ENCODE data around the gene ZDHHC14. TPM values are rescaled to one million over a fixed set of nuclear protein-coding genes. Genes with fewer than 3 reads are reported as not detected.
A peak's percentile ranks its signal among the peaks of the same experiment; 100 is the strongest.

Gene ZDHHC14
- total RNA-seq, 1 donor from 2014 or later = 26.1 TPM

GRCh38 chr6:157721426-157721825, 340.4 kb downstream of the ZDHHC14 start:
- no peaks in the 10 kb centered on the region for H3K9me3 Mint-ChIP-seq (ENCODE audit: unreplicated experiment)
- H3K27me3 Mint-ChIP-seq (ENCODE audit: unreplicated experiment) = peaks cover 3% of the 10 kb centered on the region
- peak overlapping the region; percentile 13 for H3K4me3 Mint-ChIP-seq (ENCODE audit: unreplicated experiment)
- DNase-seq (ENCODE audit: low spot score) = no peak
- peaks cover 11% of the 10 kb centered on the region for H3K36me3 Mint-ChIP-seq (ENCODE audit: low read depth, unreplicated experiment)
- TF ChIP-seq CTCF (IDR thresholded peaks at IDR 0.05; ENCODE audit: unreplicated experiment) = no peak
- no peak overlapping the region for H3K27ac Mint-ChIP-seq (ENCODE audit: unreplicated experiment)
- no peaks in the 10 kb centered on the region for H3K4me1 Mint-ChIP-seq (ENCODE audit: unreplicated experiment)

- no peak for TF ChIP-seq CTCF (IDR thresholded peaks at IDR 0.05; ENCODE audit: unreplicated experiment)
- peaks cover 11% of the 10 kb centered on the region for H3K36me3 Mint-ChIP-seq (ENCODE audit: low read depth, unreplicated experiment)
- no peak overlapping the region for H3K27ac Mint-ChIP-seq (ENCODE audit: unreplicated experiment)
- peaks cover 3% of the 10 kb centered on the region for H3K27me3 Mint-ChIP-seq (ENCODE audit: unreplicated experiment)
- peak overlapping the region; percentile 13 for H3K4me3 Mint-ChIP-seq (ENCODE audit: unreplicated experiment)
- DNase-seq (ENCODE audit: low spot score) = no peak
- H3K9me3 Mint-ChIP-seq (ENCODE audit: unreplicated experiment) = no peaks in the 10 kb centered on the region
- H3K4me1 Mint-ChIP-seq (ENCODE audit: unreplicated experiment) = peaks cover 1% of the 10 kb centered on the region
These were observed 340.8 kb downstream of the ZDHHC14 start for GRCh38 chr6:157721830-157722229.

GRCh38 chr6:157723376-157723775, 342.4 kb downstream of the ZDHHC14 start:
- Mint-ChIP-seq H3K27me3 (ENCODE audit: unreplicated experiment) (peaks cover 5% of the 10 kb centered on the region), H3K4me1 (ENCODE audit: unreplicated experiment) (peaks cover 3% of the 10 kb centered on the region), H3K36me3 (ENCODE audit: low read depth, unreplicated experiment) (peaks cover 11% of the 10 kb centered on the region), H3K9me3 (ENCODE audit: unreplicated experiment) (no peaks in the 10 kb centered on the region), H3K4me3 (ENCODE audit: unreplicated experiment) (no peak overlapping the region), H3K27ac (ENCODE audit: unreplicated experiment) (no peak overlapping the region)
- no peak for DNase-seq (ENCODE audit: low spot score)
- no peak for TF ChIP-seq CTCF (IDR thresholded peaks at IDR 0.05; ENCODE audit: unreplicated experiment)

GRCh38 chr6:157724138-157724820, 343.3 kb downstream of the ZDHHC14 start:
- H3K4me1 Mint-ChIP-seq (ENCODE audit: unreplicated experiment) = peaks cover 3% of the 10 kb centered on the region
- H3K27ac Mint-ChIP-seq (ENCODE audit: unreplicated experiment) = no peak overlapping the region

More at GRCh38 chr6:157724138-157724820, 343.3 kb downstream of the ZDHHC14 start:
- H3K9me3 Mint-ChIP-seq (ENCODE audit: unreplicated experiment) = no peaks in the 10 kb centered on the region
- DNase-seq (ENCODE audit: low spot score) = no peak
- peaks cover 2% of the 10 kb centered on the region for H3K27me3 Mint-ChIP-seq (ENCODE audit: unreplicated experiment)
- H3K36me3 Mint-ChIP-seq (ENCODE audit: low read depth, unreplicated experiment) = peaks cover 11% of the 10 kb centered on the region
- TF ChIP-seq CTCF (IDR thresholded peaks at IDR 0.05; ENCODE audit: unreplicated experiment) = no peak
- peak overlapping the region; percentile 34 for H3K4me3 Mint-ChIP-seq (ENCODE audit: unreplicated experiment)
